H1 (cell line): Measurements from ENCODE around the gene HK1. TPM values are rescaled to one million over a fixed set of nuclear protein-coding genes. Genes with fewer than 3 reads are reported as not detected.

Source experiments
- CTCF ChIA-PET: fragments of 300-600 bp; sonication (Branson Sonifier 250); formaldehyde crosslinking; loops from one replicate; lab custom pipeline; 2021; ENCODE audit not compliant: partially characterized antibody; lab: Charles Lee
- POLR2A ChIA-PET: fragments of 300-600 bp; sonication (Branson Sonifier 250); formaldehyde crosslinking; loops from one replicate; lab custom pipeline; 2021; ENCODE audit warnings: inconsistent platforms; ENCODE audit not compliant: partially characterized antibody; lab: Charles Lee
- DNase-seq, 2 experiments: peaks; one replicate each; pipeline versions ENCODE4 v3.0.0 to v3.0.0-alpha.2; 2010 to 2022; ENCODE audit warnings: low spot score in 2 of 2, low read depth in 1 of 2, mixed read lengths in 1 of 2
- FAIRE-seq: peaks from 2 replicates; lab custom pipeline; 2011; peaks lifted over from hg19 to GRCh38; lab: Jason Lieb, UNC
- H2AFZ ChIP-seq: 2 replicates; pipeline ENCODE4 v1.8.1; 2012; ENCODE audit warnings: low read length, inconsistent platforms
- H2AK5ac ChIP-seq: 2 replicates; pipeline ENCODE4 v1.6.1; 2013; ENCODE audit warnings: low read depth, low read length
- H2BK120ac ChIP-seq: replicated peaks from 2 replicates; pipeline ENCODE3; 2013; ENCODE audit warnings: low read depth, low read length, inconsistent platforms
- H2BK12ac ChIP-seq: 2 replicates; pipeline ENCODE4 v1.6.1; 2013; ENCODE audit warnings: low read depth, low read length
- H2BK15ac ChIP-seq: 2 replicates; pipeline ENCODE4 v1.6.1; 2013; ENCODE audit warnings: low read length
- H2BK20ac ChIP-seq: 2 replicates; pipeline ENCODE4 v1.6.1; 2013; ENCODE audit warnings: low read length
- H2BK5ac ChIP-seq: 2 replicates; pipeline ENCODE4 v1.6.1; 2013; ENCODE audit warnings: low read depth, low read length
- H3K14ac ChIP-seq: 2 replicates; pipeline ENCODE4 v1.6.1; 2013; ENCODE audit warnings: inconsistent platforms; ENCODE audit not compliant: insufficient read length
- H3K18ac ChIP-seq: 2 replicates; pipeline ENCODE4 v1.6.1; 2013; ENCODE audit warnings: low read length; ENCODE audit errors: extremely low read depth
- H3K23ac ChIP-seq: 2 replicates; pipeline ENCODE4 v1.6.1; 2013; ENCODE audit warnings: inconsistent platforms; ENCODE audit not compliant: insufficient read length
- H3K23me2 ChIP-seq: 2 replicates; pipeline ENCODE4 v1.6.1; 2013; ENCODE audit warnings: low read depth, low read length
- H3K27ac ChIP-seq: 2 replicates; pipeline ENCODE4 v1.6.1; 2011; ENCODE audit warnings: low read depth, low read length, inconsistent platforms
- H3K27me3 ChIP-seq, 4 experiments: replicated peaks in 1 of 4; 1 replicate in 1 of 4; 2 replicates in 3 of 4; pipeline versions ENCODE4 v1.6.1 to v1.8.1; 2011 to 2013; ENCODE audit warnings: low read length in 3 of 4, mild to moderate bottlenecking in 3 of 4, inconsistent platforms in 2 of 4, mixed read lengths in 2 of 4, moderate library complexity in 1 of 4; ENCODE audit not compliant: control insufficient read depth in 3 of 4, insufficient read depth in 3 of 4; ENCODE audit errors: extremely low read depth in 1 of 4
- H3K36me3 ChIP-seq, 4 experiments: 2 replicates each; pipeline versions ENCODE4 v1.6.1 to v1.8.1; 2011 to 2013; ENCODE audit warnings: mild to moderate bottlenecking in 4 of 4, low read length in 3 of 4, moderate library complexity in 2 of 4, control low read depth in 1 of 4, inconsistent platforms in 1 of 4; ENCODE audit not compliant: insufficient read depth in 4 of 4, control insufficient read depth in 2 of 4
- H3K4ac ChIP-seq: replicated peaks from 2 replicates; pipeline ENCODE3; 2013; ENCODE audit warnings: low read length, low read depth, mixed read lengths, inconsistent platforms; ENCODE audit not compliant: insufficient read length
- H3K4me1 ChIP-seq, 4 experiments: replicated peaks in 1 of 4; 1 replicate in 1 of 4; 2 replicates in 3 of 4; pipeline versions ENCODE4 v1.6.1 to v1.8.1; 2011 to 2013; ENCODE audit warnings: low read length in 3 of 4, inconsistent platforms in 2 of 4, mixed read lengths in 1 of 4; ENCODE audit not compliant: insufficient read depth in 4 of 4, control insufficient read depth in 3 of 4
- H3K4me2 ChIP-seq, 2 experiments: 2 replicates each; pipeline versions ENCODE4 v1.6.1 to v1.8.1; 2011 to 2013; ENCODE audit warnings: low read depth in 2 of 2, low read length in 2 of 2, control low read depth in 1 of 2, inconsistent platforms in 1 of 2, mild to moderate bottlenecking in 1 of 2; ENCODE audit not compliant: insufficient read depth in 1 of 2
- H3K4me3 ChIP-seq, 4 experiments: fragments of 200-600, 300-600 bp in 1 of 4; sonication (generic), shearing (Covaris generic), sonication (Bioruptor Twin) in 1 of 4; 2 replicates each; pipeline versions ENCODE4 v1.5.1 to v1.8.1; 2011 to 2016; ENCODE audit warnings: low read length in 4 of 4, low read depth in 3 of 4, control low read depth in 2 of 4, inconsistent platforms in 2 of 4, mild to moderate bottlenecking in 2 of 4, mixed read lengths in 1 of 4, moderate library complexity in 1 of 4; ENCODE audit not compliant: insufficient read depth in 2 of 4; ENCODE audit errors: extremely low read depth in 1 of 4
- H3K56ac ChIP-seq: replicated peaks from 2 replicates; pipeline ENCODE3; 2013; ENCODE audit warnings: low read depth, mild to moderate bottlenecking, mixed read lengths, low read length, inconsistent platforms; ENCODE audit not compliant: insufficient read length
- H3K79me1 ChIP-seq: 2 replicates; pipeline ENCODE4 v1.6.1; 2013; ENCODE audit warnings: low read depth, low read length, control low read depth
- H3K79me2 ChIP-seq, 2 experiments: 2 replicates each; pipeline versions ENCODE4 v1.6.1 to v1.8.1; 2012 to 2013; ENCODE audit warnings: low read length in 2 of 2, mild to moderate bottlenecking in 2 of 2, inconsistent platforms in 1 of 2; ENCODE audit not compliant: insufficient read depth in 2 of 2, control insufficient read depth in 1 of 2
- H3K9ac ChIP-seq, 4 experiments: replicated peaks in 1 of 4; 1 replicate in 1 of 4; 2 replicates in 3 of 4; pipeline versions ENCODE4 v1.6.1 to v1.8.1; 2011 to 2013; ENCODE audit warnings: low read depth in 3 of 4, low read length in 3 of 4, control low read depth in 2 of 4, mild to moderate bottlenecking in 2 of 4, moderate library complexity in 2 of 4, inconsistent platforms in 1 of 4; ENCODE audit errors: extremely low read depth in 1 of 4
- H3K9me3 ChIP-seq, 2 experiments: 2 replicates each; pipeline versions ENCODE4 v1.6.1 to v1.8.1; 2012 to 2013; ENCODE audit warnings: mild to moderate bottlenecking in 2 of 2, moderate library complexity in 2 of 2, control low read depth in 1 of 2, inconsistent platforms in 1 of 2, low read depth in 1 of 2, low read length in 1 of 2, mixed read lengths in 1 of 2; ENCODE audit not compliant: insufficient read depth in 2 of 2
- H4K20me1 ChIP-seq, 2 experiments: replicated peaks in 1 of 2; 2 replicates each; pipeline versions ENCODE3 to v1.8.1; 2011 to 2013; ENCODE audit warnings: inconsistent platforms in 2 of 2, low read length in 2 of 2, mild to moderate bottlenecking in 1 of 2; ENCODE audit not compliant: insufficient read depth in 2 of 2, control insufficient read depth in 1 of 2
- H4K5ac ChIP-seq: 2 replicates; pipeline ENCODE4 v1.6.1; 2013; ENCODE audit warnings: low read length, low read depth, mixed read lengths, inconsistent platforms; ENCODE audit not compliant: insufficient read length
- H4K8ac ChIP-seq: 2 replicates; pipeline ENCODE4 v1.8.0; 2013; ENCODE audit warnings: mild to moderate bottlenecking, moderate library complexity, low read length, inconsistent platforms; ENCODE audit not compliant: insufficient read depth; ENCODE audit errors: extremely low read depth
- H4K91ac ChIP-seq: replicated peaks from 2 replicates; pipeline ENCODE3; 2013; ENCODE audit warnings: low read length, mixed read lengths, inconsistent platforms; ENCODE audit not compliant: insufficient read length
- ASH2L ChIP-seq: fragments of 200-600, 300-600 bp; sonication (generic); IDR thresholded peaks from one replicate; pipeline ENCODE4 v1.7.1; 2017; ENCODE audit warnings: low read length
- CREB1 ChIP-seq: IDR thresholded peaks from 2 replicates; pipeline ENCODE4 v1.6.1; 2012; ENCODE audit warnings: inconsistent platforms
- EGR1 ChIP-seq: IDR thresholded peaks from 2 replicates; pipeline ENCODE4 v1.6.1; 2011; ENCODE audit warnings: low read depth, low read length, borderline replicate concordance
- HDAC6 ChIP-seq: IDR thresholded peaks from one replicate; pipeline ENCODE4 v1.7.1; 2012; ENCODE audit warnings: low read depth, mild to moderate bottlenecking, inconsistent platforms, low read length, moderate library complexity
- JUN ChIP-seq: IDR thresholded peaks from 2 replicates; pipeline ENCODE4 v1.6.1; 2011; ENCODE audit warnings: low read depth, mild to moderate bottlenecking, improper control_type of control experiment, low read length
- KDM5A ChIP-seq: fragments of 200-600 bp; IDR thresholded peaks from 2 replicates; pipeline ENCODE4 v1.7.1; 2012; ENCODE audit warnings: mild to moderate bottlenecking, low read length, inconsistent platforms, mixed read lengths
- POU5F1 ChIP-seq: IDR thresholded peaks from 2 replicates; pipeline ENCODE4 v1.6.1; 2011; ENCODE audit warnings: low read depth, mild to moderate bottlenecking, low read length, moderate library complexity
- SRF ChIP-seq: IDR thresholded peaks from 2 replicates; pipeline ENCODE4 v1.6.1; 2011; ENCODE audit warnings: mild to moderate bottlenecking, low read depth, low read length, moderate library complexity
- TAF7 ChIP-seq: optimal IDR thresholded peaks from 2 replicates; pipeline ENCODE3; 2011; ENCODE audit warnings: low read depth, mild to moderate bottlenecking, inconsistent platforms, low read length, moderate library complexity, borderline replicate concordance
- TBP ChIP-seq: IDR thresholded peaks from 2 replicates; pipeline ENCODE4 v1.6.1; 2011; ENCODE audit warnings: low read depth, low read length, improper control_type of control experiment
- WGBS, 2 experiments: shearing (Covaris generic) in 1 of 2; methylation state at CpG; one replicate each; pipeline versions ENCODE4 v1.1.6 to v1.1.7; 2013 to 2015; ENCODE audit warnings: low lambda C conversion rate in 2 of 2, mixed read lengths in 2 of 2, inconsistent platforms in 1 of 2, low coverage in 1 of 2, missing lambda C conversion rate in 1 of 2; ENCODE audit not compliant: insufficient replicate concordance in 2 of 2, insufficient coverage in 1 of 2, insufficient read length in 1 of 2; ENCODE audit errors: extremely low coverage in 1 of 2, missing lambda C conversion rate in 1 of 2; 5-methylcytosine and 5-hydroxymethylcytosine counted together
- polyA plus RNA-seq, 7 experiments: library from polyadenylated mRNA; depleted of rRNA in 3 of 7; stranded (reverse) in 5 of 7; unstranded in 2 of 7; fragments of >200 nt in 5 of 7; fragments of 200-250 nt in 2 of 7; gene quantifications; 1 replicate in 5 of 7; 2 replicates in 1 of 7; 4 replicates in 1 of 7; pipeline versions ENCODE4 v1.2.1 to v1.2.3, GENCODE V29; 2011 to 2013; ENCODE audit warnings: missing spikeins in 2 of 7, mixed read lengths in 2 of 7
- total RNA-seq: library from RNA; stranded (reverse); fragmentation: NEBNext Ultra II Directional; extraction: Animal tissue kit (Norgen Biotek cat#: 25700); gene quantifications from 2 replicates; pipeline ENCODE4 v1.2.1, GENCODE V29; 2021

The HK1 gene
- total and polyA plus RNA-seq, 2 of the 8 experiments (the other 6 are each of a cell fraction or from before 2014, with no cell fraction given), result 55.8 to 247 TPM

DNA sequence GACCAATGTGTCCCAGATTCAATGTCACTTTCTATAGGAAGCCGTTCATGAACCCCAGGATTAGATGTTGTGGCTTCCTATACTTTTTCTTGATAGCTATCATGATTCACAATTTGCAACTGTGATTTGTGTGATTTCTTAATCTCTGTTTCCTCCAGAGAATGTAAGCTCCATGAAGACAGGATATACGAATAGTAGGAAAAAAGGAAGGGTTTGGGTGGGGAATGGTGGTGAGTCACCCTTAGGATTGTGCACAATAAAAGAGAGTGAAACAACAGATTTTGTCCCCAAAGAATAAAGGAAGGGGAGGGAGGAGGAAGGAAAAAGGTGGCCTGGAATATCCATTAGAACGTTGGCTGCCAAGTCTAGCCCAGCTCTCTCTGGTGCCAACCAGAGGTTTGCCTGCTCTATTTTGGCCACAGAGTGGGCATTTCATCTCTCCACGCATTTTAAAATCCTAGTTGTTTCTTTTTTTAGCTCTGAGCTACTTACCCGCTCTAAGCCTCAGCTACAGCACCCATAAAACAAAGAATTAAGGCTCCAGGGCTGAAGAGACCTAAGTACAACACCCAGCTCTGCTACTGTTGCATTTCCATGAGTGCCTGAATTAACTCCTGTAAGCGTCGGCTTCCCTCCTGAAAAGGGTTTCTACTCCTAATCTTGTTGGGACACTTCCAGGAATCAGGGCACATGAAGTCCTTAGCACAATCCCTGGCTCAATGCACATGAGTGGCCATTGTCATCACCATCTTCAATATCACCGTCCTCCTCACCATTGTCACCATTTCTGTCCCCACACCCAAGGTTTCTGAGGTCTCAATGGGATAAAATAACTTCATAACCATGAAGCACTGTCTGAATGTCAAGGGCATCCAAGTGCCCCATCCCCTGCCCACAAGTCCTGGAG is 3.5 kb downstream of the HK1 start:
- Histone ChIP-seq H3K4ac (no peak overlapping the region), H3K9me3 (no peaks in the 10 kb centered on the region), H3K23ac (no peak overlapping the region), H3K36me3 (no peaks in the 10 kb centered on the region), H4K5ac (no peak overlapping the region), H3K4me2 (no peak overlapping the region), H2AFZ (no peak overlapping the region), H2BK20ac (no peak overlapping the region), H2AK5ac (no peak overlapping the region), H3K4me1 (peaks cover 0 to 5% (median 0%) of the 10 kb centered on the region in 4 experiments; a peak in 3 of 7 replicates), H2BK120ac (no peak overlapping the region), H3K79me2 (no peaks in the 10 kb centered on the region), H4K20me1 (no peaks in the 10 kb centered on the region), H3K9ac (no peak overlapping the region), H3K27ac (no peak overlapping the region), H4K8ac (no peak overlapping the region), H4K91ac (no peak overlapping the region), H3K18ac (no peak overlapping the region), H2BK12ac (no peak overlapping the region), H3K4me3 (no peak overlapping the region), H3K79me1 (no peaks in the 10 kb centered on the region), H3K23me2 (no peaks in the 10 kb centered on the region), H2BK15ac (no peak overlapping the region), H3K56ac (no peak overlapping the region), H3K27me3 (peaks cover 0 to 3% (median 0%) of the 10 kb centered on the region in 4 experiments; a peak in 1 of 7 replicates), H3K14ac (no peak overlapping the region), H2BK5ac (no peak overlapping the region)
- TF ChIP-seq HDAC6, result no peak
- no peak for TF ChIP-seq KDM5A
- no peak for TF ChIP-seq EGR1
- TF ChIP-seq TBP, result no peak
- TF ChIP-seq TAF7, result no peak
- TF ChIP-seq CREB1, result no peak
- TF ChIP-seq SRF, result no peak
- TF ChIP-seq POU5F1, result no peak
- TF ChIP-seq JUN, result no peak
- no peak for TF ChIP-seq ASH2L
- 91% methylated on average over 8 of the region's 8 CpGs; no CpG with 5 or more reads in 1 of the 2 experiments for WGBS, 2 experiments
- DNase-seq, result no peak
- ChIA-PET POLR2A (no interaction called here), CTCF (interaction anchor here (1.1 to 1.3 kb wide), 2 partner anchors 13 to 20 kb away, joined by 3 read pairs; no protein-coding TSS in a partner anchor)
- FAIRE-seq, result no peak
